Midbrain (tissue), 1 donor: ENCODE results near the gene GREB1.
"Not testable (repeated sequence)": the region's sequence is repeated elsewhere in the genome, so short reads cannot be mapped to it uniquely, and the experiment has no call there.

ENCODE experiments used
- DNase-seq: peaks from one replicate; lab custom pipeline; 2025; lab: John Stamatoyannopoulos, UW

Gene GREB1

DNA sequence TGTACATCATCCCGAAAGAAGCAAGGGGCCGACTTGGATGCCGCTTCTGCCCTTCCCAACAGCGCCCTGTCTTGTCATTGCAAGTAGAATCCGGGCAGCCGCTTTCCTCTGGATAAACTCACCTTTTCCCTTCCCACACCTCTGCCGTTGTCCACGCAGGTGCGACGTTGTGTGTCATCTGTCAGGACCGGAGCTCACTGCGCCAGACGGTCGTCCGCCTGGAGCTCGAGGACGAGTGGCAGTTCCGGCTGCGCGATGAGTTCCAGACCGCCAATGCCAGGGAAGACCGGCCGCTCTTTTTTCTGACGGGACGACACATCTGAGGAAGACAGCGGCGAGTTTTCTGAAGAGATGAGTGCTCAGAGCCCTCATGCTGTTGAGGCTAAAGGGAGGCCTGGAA is 106.3 kb downstream of the GREB1 start:
- no peak for DNase-seq

DNA sequence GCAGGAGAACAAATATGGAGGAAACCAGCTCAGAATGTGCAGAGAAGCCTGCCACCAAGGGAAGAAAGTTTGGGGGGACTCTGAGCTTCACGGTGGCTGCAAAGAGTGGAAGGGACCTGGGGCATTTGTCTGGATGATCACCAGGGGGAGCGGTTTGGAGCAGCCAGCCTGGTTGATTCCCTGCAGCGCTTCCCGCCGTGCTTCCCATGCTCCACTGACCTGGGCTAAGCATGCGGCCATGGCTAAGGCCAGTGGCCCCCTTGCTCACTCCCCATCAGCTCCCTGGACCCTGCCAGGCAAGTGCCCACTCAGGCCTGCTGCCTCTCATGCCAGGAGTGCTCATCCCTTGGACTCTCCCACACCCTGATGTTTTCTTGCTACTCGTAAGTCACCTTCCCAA is 109.1 kb downstream of the GREB1 start:
- DNase-seq, result no peak

DNA sequence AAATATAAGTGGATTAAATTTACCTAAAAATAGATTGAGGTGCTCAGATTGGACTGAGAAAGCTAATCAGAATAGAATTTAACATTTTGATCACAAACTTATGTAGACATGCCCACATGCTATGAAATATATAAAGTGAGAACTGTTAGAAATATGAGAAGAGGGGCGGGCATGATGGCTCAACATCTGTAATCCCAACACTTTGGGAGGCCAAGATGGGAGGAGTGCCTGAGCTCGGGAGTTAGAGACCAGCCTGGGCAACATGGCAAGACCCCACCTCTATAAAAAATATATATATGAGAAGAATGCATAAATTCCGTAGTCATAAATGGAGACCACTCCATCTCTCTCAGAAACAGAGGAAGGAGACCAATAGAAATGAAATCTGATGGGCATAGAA is 110.4 kb downstream of the GREB1 start:
- DNase-seq, result no peak

DNA sequence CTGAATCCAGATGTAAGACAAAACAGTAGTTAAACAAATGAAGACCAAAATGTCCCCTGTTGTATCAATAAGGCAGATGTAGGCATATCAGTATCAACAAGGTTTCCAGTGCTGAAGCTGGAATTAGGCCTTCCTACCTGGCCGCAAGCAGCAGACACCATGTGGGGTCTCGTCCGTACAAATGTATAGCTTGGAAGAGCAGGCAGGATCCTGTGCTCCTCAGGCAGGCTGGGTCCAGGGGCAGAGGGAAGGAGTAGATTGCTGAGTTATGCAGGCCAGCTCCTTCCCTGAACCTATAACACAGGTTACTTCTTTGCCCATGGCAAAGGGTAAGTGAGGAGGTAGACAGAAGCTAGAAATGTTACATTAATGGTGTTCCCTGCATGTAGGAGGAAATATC is 112.7 kb downstream of the GREB1 start:
- DNase-seq, result no peak

DNA sequence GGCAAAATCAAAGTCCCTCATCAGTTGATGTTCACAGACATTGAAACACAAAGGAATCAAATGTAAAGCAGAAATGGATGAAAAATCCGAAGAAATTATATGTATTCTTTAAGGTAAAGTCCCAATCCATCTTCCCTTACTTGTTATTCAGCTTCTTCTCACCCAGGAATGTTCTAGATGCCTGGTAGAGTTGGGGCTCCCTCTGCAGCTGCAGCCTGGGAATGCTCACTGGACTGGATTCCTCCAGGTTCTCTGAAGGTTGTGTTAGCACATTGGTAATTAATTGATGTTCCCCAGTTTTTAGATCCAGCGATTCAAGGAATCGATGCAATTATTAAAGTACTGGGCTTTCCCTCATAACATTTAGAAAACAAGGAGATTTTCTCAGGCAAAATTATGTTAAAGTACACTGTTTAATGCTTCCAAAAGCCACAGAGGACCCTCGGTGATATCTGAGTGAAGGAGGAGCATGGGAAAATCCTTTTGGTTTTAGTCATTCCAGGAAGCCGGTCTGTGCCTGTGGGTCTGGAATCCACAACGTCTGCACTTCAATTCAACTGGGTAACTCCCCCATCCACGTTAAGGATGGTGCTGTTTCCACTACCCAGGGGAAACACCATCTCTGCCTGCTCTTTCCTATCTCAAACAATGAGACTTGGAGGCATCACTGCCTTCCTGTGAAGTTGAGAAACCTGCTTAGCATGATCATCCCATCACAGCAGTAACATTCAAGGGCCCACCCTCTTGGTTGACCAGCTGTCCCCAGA is 114.2 kb downstream of the GREB1 start:
- peak; percentile 6 for DNase-seq

DNA sequence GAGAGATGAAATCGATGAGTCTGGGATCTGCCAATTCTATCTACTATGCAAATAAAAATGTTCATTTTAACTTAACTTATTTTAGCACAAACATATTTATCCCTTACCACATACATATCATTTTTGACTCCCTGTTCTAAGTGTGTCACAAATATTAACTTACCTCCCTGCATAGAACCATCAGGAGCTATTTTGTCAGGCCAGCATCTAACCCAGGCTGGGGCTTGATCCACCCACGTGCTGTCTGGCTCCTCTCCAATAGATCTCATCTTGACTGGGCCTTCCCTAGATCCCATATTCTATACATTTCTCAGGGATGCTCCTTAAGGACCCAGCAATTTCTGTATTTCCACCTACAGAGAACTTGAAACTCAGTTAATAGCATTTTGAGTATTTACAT is 115.2 kb downstream of the GREB1 start:
- DNase-seq, result no peak

DNA sequence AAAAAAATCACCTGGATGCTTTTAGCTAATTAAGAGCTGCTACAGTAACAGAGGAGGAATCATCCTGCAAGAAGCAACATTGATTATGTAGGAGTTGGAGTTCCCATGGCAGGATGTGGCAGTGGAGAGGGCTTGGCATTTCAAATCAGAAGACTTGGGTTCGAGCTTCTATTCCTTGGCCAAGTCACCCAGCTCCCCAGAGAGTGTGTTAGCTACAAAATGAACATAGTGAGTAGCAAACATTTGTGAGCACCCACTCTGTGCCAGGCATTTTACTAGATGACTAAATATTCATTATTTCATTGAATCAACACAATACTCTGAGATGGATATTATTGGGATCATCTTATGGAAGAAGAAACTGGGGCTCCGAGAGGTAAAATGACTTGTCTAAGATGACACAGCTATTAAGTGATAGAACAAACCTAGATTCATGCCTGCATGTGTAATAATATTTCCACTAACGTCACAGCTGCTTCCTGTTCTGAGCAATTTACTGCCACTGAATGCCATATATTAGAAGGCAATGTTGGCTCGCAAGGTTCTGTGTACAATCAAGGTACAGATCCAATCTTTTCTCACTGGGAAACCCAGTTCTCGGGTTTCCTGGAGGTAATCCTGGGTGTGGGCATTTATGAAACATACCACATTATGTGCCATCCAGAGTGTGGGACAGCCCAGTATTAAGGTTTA is 118.2 kb downstream of the GREB1 start:
- DNase-seq, result no peak

DNA sequence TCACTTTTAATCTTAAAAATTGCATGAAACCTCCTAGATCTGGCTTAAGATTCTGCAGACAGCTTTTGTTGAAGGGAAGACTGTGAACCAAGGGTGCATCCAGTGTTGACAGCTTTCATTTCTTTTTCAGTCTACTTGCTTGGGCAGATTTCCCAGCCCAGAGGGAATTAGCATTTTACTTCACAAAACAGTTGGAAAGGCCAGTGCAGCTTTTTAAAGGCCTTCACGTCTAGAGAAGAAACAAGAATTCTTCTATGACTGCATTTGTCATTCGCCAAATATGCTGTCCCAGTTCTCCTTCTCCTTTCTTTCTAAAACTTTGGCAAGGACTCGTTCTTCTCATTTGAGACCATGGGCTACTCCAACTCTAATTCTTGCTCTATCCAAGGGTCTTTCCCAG is 118.7 kb downstream of the GREB1 start:
- DNase-seq, result peak; percentile 72

DNA sequence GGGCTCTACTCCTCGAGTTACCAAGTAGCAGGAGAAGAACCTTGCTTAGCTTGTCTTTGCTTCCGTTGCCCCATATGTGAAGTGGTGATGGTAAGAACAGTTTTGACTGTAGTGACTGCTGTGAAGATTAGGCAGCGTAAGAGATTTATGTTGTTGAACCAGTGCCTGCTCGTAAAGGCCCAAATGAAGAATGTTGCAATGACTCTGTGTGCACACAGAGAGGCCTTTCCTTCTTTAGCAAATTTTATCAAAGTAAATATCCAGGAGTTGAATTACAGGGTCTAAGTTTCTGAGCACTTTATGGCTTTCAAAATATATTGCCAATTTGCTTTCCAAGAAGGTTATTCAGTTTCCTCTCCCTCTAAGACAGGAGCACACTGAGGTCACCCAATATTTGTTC is 121.7 kb downstream of the GREB1 start:
- no peak for DNase-seq

DNA sequence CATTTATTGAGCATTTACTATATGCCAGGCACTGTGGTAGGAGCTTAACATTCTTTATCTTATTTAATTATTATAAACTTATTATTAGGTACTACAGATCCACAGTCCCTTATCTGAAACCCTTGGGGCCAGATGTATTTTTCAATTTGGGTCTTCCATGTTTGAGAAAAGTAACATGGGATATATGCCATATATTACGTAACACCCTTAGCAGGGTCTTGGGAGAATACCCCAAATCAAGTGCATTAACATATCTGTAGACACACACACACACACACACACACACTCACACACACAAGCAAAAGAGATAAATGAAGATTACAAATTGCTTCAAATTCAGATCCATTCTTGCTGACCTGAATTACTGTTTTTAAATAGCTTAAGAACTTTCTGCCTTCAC is 122.4 kb downstream of the GREB1 start:
- no peak for DNase-seq

DNA sequence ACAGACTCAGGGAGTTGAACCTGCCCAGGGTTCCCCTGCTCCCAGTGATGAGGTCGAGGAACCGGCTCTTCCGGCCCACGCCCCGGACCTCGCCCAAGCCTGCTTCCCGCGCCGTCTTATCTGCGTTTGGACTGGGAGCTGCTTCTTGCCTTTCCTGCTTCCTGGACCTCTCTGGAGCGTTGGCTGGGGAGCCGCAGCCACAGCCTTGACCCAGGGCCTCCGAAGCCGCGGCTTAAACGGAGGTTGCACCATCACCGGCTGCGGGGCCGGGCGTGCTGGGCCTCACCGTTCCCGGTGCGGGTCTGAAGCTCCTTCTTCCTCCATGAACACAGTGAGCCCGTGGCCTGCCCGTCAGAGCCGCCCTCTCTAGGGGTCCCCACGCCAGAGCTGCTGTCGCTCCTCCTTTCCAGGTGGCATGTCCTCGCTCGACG is 122.8 kb downstream of the GREB1 start:
- no peak for DNase-seq

DNA sequence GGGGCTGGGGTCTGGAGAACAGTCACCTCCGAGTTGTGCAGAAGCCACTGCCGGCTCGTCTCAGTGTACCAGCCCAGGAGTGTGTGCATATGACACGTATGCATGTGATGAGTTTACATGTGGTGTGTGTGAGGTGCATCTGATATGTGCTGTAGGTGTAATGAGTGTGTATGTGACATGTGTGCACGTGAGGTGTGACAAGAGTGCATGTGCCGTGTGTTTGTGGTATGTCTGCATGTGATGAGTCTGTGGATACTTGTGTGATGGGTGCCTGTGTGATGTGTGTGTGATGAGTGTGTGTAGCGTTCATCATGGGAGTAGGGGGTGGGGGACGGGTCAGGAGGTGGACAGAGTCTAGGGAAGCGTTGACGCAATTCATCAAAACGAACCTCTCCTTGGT is 123.3 kb downstream of the GREB1 start:
- no peak for DNase-seq

DNA sequence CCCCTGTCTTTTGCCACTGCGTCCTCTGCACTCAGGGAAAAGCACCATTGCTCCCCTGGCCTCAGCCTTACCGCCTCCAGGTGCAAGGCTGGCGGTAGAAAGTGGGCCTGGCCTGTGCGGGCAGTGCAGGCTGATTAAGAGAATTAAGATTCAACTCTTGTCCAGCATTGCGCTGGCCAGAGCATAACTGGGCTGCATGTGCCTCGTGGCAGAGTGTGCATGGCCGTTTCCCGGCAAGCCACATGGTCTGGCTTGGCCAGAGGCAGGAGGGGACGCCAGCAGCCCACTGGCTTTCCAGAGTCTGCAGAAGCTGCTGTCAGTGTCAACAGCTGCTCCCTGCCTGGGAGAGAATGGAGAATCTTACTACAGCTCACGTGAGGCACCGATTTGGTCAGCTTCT is 123.8 kb downstream of the GREB1 start:
- DNase-seq, result no peak

DNA sequence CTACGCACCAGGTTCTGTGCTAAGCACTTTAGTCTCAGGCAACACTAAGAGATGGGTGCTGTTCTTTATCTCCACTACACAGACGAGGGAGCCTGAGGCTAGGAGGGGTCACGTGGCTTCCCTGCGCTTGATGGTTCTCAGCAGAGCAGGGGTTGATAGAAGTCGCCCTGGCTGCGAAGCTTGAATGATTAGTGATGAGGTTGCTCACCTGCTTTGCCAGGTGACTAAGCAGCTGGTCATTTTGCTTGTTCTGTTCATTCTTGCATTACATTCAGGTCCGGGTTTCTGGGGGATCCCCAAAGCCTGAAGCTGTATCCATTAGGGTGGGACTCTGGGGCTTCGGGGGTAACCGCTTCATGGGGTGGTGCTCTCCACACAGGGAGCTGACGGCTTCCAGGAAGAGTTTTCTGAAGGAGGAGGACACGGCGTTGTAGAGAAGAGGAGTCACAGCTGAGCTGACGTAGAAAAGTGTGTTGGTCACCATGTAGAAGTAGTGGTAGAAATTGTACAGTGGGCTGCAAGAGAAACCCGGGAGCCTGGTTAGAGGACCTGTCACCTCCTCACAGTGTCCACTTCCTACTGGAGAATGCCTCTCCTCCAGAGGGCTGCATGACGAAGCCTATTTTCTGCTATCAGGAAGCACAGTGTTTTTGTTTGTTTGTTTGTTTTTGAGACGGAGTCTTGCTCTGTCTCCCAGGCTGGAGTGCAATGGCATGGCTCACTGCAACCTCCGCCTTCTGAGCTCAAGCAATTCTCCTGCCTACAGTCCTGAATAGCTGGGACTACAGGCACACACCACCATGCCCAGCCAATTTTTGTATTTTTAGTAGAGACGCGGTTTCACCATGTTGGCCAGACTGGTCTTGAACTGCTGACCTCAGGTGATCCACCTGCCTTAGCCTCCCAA is 124.6 kb downstream of the GREB1 start:
- DNase-seq, result no peak

DNA sequence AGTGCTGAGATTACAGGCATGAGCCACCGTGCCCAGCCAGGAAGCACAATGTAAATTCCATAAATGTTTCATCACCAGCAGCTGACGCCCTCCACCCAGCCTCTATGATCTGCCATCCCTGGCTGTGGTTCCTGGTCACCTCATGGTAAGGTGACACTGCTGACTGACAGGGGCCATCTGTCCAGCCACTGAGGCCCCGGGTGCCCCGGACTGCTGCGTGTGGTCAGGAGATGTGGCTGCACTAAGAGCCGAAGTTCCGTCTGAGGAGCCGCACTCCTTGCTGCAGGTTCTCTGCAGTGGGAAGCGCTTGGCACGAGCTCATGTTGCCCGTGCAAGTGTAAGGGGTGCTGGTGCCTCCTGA is 125.2 kb downstream of the GREB1 start:
- DNase-seq, result no peak

DNA sequence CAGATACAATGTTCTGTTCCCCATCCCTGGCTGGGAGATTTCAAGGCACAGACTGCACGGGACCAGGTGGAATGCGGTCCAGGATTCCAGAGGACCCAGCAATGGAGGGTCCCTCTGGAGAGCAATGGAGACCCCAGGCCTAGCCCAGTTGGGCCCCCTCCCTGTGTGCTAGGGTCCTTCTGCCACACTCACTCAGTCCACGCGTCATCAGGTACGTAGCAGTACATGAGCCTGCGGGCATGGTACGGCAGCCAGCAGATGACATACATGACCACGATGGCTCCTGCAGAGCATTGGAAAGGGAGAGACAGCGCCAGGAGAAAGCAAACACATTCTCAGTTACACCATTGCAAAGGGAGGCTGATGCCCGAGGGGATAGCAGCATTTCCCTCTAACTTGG is 126.0 kb downstream of the GREB1 start:
- no peak for DNase-seq

DNA sequence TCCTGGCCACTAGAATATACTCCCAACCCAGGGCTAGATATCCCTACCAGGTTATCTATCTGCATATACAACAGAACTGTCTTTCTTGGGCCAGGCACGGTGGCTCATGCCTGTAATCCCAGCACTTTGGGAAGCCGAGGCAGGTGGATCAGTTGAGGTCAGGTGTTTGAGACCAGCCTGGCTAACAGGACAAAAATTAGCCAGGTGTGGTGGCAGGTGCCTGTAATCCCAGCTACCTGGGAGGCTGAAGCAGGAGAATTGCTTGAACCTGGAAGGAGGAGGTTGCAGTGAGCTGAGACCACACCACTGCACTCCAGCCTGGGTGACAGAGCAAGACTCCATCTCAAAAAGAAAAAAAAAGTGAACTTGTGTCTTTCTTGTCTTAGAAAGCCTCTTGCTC is 126.6 kb downstream of the GREB1 start:
- not testable (repeated sequence) for DNase-seq

DNA sequence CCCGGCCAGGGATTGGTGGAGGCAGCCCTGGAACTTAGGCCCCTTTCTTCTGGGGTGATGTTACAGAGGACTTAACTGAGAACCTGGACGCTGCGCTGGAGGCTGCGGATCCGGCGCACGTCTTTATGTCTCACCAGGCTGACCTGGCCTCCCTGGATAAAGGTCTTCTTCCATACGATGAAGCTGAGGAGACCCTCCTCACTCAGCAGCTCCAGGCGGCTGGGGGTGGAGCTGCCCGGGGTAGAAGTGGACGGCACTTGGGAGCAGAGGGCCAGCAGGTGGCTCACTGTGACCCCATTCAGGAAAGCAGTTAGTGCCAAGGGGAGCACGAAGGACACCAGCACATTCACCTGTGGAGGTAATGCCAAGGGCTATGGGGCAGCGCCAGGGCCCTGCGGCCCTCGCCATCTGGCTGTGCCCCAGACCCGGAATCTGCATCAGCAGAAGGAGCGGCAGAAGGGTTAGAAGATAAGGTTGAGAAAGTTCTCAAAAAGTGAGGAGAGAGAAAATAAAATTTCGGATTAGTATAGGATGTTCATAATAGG is 128.1 kb downstream of the GREB1 start:
- no peak for DNase-seq

DNA sequence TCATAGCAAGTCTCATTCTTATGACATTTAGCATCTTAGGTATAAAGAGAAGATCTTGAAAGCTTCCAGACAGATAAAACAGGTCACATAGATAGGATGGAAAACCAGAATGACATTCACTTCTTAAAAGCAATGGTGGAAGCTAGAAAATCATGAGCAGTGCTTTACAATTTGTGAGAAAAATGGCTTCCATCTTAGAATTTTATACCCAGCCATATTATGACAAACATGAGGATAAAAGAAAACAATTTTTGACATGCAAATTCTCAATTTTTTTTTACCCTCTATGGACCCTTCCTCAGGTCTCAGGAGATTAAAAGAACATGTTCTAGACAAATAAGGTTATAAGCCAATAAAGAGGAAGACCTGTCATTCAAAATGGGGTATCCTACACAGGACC is 129.0 kb downstream of the GREB1 start:
- DNase-seq, result no peak

DNA sequence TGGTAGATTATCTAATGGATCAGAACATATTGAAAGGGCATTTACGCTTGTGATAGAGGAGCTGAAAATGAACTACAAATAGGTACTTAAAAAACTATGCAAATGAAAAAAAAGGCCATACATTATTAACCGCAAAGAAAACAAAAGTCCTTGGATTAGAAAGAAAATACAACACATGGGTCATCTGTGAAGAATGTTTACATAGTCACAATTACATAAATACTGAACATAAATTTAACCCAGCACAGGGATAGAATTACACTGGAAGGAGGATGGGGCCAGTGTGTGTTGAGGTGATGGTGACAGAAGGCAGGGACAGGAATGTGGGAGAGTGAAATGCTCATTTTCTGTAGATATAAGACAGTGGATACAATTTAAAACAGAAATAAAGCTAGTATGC is 129.6 kb downstream of the GREB1 start:
- no peak for DNase-seq

DNA sequence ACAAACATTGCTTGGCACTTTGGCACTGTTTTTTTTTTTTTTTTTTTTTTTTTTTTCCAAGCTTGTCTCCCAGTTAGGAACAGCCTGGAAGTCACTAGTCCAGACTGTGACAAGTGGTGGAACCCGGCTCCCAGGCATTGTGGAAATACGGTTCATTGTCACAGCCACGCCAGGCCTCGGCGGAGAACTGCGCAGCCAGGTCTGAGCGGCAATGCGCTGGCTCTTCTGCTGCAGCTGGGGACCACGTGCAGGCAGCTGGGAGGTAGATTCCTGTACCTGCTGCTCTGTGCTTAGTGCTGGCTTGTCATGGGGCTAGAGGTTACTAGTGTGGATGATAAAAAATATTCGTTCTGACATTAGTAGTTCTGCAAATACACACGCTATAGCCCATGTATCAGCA is 131.2 kb downstream of the GREB1 start:
- DNase-seq, result no peak

DNA sequence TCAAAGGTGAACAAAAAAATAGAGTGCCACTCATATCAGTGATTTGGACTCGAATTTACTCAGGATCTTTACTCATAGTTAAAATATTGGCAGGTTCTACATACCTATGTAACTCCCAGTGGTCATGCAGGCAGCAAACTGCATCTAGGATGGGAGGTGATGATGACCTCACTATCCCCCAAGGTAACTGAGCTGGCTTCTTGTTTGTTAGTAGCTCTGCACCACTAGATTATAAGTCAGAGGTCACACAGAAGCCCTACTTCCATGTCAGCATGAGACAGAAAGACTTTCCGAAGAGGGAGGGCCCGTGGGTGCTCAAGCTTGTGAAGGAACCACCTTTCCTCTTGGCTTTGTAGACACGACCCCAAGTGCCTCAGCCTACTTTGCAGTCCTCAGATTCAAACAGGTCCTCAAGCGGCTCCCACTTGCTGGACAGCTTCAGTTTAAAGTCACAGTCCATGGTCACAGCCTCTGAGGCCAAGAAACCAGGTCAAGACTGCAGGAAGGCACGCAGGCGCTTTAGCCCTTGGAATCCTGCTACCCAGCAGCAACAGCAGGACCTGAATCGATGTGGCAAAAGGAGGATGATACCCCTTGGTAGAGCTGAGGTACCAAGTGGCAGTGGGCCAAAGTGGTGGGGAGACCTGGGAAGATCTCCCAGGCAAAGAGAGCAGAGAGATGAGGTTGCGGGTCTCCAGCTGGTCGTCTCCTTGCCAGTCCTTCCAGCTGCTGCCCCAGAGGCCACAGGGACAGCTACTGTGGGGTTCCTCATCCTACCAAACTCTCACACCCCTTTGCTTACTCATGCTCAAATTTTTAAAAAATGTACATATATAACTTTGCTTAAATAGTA is 131.9 kb downstream of the GREB1 start:
- DNase-seq, result no peak
